Activated CD4-positive, alpha-beta T cell treated with anti-CD3 and anti-CD28 coated beads, Interleukin-2, amount 50 U/mL, for 48 hours (primary cell): ENCODE measurements around the gene FYB1.
"Not testable (repeated sequence)": the region's sequence is repeated elsewhere in the genome, so short reads cannot be mapped to it uniquely, and the experiment has no call there.

Experiments
- DNase-seq, 2 experiments: peaks; one replicate each; pipeline ENCODE4 v3.0.0-alpha.2; 2020

FYB1 gene

DNA sequence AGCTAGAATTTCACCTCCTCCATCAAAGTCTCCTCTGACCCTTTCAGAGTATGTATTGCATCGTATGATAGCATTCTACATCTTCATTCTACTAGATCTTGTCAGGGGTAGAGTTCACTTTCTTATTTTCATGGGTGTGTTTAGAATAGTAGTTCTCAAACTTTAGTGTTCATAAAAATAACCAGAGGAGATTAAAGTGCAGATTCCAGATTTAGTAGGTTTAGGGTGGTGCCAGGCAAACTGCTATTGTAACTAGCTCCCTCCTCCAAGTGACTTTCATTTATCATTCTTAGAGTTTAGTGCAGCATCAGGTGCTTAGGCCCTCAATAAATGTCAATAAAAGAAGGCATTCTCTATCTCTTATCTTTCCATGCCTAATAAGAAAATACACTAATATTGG is 7.2 kb upstream of the FYB1 start:
- no peak for DNase-seq

DNA sequence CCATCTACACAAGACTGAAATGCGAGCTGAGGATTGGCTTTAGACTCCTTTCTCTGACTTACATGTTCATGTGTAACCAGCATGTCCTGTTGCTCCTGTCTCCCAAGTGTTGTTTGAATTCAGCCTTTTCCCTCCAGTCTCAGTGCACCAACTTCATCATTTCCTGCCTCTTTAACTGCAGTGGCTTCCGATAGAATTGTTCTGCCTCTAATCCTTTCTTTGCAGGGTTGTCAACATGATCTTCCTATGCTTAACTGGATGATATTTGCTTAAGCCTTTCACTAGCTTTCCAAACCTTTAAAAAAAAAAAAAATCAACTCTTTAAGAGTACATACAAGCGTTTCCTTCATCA is 6.7 kb upstream of the FYB1 start:
- no peak for DNase-seq

DNA sequence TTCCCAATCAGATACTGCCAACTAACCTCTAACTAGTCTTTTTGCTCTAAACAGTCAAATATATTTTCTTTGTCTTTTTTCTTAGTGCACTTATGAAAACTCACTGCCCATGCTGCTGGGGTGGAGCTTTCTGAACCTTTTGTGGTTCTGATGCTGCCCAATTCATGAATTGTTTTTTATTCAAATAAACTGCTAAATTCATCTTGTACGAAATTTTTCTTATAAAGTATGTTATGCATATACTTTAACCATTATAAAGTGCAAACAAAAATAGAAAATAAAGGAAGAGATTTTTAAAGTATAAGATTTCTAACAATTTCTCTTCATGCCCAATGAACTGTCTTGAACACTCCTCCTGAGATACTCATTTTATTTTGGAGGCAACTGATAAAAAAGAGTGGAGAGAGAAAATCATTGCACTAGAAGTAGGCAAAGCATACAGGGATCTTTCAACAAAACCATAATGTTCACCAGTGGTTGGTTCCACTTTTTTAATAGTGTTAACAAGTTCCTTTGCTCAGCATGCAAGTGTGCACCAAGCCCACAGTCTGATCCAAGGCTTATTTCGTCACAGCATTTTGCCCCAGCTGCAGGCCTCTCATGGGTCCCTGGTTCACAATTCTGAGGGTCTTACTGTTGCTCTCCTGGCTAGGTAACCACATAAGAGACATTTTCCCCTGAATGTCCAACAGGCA is 6.2 kb upstream of the FYB1 start:
- no peak for DNase-seq

DNA sequence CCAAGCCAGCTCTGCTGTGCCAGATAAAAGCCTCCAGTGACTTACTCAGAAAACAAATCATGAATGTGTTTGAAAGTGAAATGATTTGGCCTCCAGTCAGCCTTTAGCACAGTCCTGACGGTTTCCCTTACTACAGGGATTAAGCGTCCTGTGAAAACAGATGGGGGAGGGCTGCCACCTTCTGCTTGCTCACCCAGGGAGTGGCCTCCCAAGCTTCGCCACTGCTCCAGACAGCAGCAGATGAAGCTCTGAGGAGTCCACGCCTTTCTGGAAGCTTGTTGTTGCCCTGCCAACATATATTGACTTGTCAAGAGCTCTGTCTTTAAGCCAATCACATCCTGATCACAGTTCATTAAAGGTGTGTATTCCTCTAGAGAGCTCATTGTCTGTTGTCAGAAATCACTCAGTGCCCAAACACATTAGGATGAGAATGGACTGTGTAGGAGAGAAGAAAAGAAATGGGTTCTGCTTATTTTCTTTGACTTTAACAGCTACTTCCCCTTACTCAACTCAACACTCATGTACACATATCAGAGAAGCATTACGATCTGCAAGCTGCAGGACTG is 4.9 kb upstream of the FYB1 start:
- no peak for DNase-seq

DNA sequence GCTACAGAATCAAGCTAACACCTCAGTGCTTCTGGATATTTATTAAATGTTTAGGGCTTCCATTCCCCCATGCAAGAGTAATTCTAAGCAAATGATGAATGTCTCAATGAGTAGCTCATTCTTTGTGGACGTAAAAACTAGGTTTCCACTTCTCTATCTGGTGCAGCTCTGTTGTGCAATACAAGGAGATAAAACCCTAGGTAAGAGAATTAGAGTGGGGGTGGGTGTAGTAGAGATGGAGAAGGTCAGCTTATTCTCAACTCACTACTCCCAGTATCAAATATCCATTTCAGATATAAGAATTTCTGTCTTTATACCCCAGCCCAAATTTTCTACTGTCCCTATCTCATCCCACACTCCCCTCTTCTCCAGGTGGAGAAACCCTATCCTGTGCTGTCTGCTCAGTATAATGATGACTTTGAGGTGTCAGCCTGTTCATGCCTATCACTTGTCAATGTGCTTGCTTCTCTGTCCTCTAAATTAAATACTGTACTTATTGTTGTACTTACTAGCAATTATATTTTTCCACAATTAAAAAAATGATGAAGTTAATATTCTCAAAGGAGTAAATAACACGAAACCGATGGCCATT is 4.3 kb upstream of the FYB1 start:
- DNase-seq = no peak

DNA sequence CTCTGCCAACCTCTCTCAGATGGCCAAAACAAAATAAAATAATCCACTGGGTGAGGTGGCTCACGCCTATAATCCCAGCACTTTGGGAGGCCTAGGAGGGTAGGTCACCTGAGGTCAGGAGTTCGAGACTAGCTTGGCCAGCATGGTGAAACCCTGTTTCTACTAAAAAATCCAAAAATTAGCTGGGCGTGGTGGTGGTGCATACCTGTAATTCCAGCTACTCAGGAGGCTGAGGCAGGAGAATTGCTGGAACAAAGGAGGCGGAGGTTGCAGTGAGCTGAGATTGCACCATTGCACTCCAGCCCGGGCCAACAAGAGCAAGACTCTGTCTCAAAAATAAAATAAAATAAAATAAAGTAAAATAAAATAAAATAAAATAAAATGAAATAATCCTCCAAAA is 2.3 kb upstream of the FYB1 start:
- DNase-seq = not testable (repeated sequence)

DNA sequence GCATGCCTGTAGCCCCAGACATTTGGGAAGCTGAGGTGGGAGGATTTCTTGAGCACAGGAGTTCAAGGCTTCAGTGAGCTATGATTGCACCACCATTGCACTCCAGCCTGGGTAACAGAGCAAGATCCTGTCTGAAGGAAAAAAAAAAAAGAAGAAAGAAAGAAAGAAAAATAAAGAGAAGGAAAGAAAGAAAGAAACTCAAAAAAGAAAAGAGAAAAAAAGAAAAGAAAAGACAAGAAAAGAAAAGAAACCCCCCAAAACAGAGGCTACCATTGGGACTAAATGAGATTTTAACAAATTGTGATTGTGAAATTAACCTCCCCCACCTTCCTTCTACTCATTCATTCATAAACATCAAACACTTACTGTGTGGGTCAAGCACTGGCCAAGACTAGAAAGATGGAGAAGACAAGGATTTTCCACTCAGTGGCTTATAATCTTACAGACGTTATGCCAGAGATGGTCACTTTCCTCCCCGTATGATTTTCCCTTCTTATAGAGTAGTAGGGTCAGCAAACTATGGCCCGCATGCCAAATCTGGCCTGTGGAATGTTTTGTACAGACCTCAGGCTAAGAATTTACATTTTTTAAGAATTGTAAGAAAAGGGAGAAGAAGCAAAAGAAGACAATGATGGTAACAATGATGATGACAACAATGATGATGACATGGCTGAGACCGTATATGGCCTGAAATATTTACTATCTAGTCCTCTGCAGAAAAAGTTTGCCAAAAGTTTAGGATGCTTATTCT is 1.1 kb upstream of the FYB1 start:
- DNase-seq = no peak

DNA sequence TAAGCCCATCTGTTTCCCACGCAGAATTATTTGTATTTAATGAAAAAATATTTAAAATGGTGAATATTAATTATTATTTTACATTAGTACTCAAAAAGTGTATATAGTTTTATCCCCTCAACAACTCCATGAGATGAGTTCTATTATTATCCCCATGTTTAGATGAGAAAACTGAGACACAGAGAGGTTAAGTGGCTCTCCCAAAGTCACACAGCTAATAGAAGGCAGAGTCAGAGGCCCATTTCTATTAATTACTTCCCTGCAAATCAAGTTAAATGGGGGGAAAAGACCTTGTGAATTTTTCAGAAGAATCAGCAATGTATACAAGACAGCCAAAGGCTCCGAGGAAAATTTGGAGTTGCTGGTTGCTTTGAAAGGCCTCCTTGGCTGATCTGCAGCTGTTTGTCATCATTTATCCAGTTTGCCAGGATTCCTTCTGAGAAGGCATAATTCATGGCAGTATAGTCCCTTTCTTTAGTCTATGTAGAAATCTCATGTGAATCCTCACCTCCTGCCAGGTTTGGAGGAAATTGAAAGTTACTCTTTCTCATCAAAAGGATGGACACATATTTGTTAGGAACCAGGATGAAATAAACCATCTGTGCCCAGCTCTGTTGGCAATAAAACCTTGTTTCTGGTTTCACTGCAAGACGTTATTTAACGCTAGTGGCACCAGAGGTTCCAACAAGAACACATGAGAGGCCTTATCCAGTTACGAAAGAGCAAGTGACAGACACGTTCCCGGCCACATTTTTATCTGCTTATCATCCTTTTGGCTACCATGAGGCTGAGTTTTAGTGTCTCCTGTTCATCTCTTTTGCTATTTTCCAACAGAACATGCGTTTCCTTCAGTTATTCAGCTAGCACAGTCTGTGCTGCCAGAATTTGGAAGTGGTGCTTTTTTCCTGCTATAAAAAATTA is 621 bp downstream of the FYB1 start:
- no peak for DNase-seq

DNA sequence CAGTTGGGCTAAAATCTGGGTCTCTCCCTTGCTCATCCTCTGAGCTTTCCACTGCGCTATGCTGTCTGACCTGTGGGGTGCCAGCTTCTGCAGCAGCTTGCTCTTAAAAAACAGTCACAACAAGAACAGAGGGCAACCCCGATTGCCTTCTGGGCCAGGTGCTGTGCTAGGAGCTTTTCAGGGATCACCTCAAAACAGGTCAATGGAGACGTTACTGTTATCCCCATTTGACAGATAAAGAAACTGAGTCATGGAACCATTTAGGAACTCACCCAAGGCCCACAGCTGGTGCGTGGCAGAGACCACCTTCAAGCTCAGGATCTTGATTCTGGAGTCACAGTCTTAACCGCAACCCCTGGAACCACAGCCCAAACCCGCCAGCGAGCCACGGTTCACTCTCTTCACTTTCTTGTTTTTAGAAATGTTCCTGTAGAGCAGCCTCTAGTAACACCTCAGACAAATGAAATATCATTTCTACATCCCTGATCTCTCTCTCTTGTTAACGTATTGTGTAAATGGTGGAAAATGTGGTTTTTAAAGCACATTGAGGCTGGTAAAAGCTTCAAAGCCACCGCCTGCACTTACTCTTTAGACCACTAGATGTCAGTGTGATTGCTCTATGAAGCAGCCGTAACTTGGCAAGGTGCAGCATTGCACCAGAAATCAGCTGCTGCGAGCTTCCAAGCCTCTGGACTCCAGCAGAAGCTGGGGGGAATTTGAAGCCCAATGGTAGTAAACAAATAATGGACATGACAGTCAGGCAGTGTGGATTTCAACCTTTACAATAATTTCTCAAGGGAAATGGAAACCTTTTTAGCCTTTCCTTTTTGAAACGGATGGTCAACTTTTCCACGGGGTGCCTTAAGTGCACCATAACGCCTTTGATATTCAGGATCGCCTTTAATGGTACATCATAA is 1.7 kb downstream of the FYB1 start:
- DNase-seq = peak; percentile 78 to 86

DNA sequence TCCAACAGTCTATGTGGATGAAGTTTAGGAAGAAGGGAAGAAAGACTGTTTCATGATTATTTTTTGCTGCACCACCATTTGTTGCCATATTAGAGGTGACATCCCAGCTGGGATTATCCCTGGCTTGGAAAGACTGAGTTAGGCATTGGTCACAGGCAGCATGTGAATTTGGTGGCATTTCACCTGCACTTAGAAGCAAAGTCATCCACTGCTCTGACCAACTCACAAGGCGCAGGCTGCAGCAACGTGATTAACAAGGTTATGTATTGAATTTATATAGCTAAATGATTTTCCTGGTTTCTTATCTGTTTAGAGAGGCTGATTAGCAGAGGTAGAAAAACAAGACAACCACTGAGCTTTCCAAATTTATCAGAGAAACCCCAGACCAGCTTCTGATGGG is 2.7 kb downstream of the FYB1 start:
- no peak for DNase-seq

DNA sequence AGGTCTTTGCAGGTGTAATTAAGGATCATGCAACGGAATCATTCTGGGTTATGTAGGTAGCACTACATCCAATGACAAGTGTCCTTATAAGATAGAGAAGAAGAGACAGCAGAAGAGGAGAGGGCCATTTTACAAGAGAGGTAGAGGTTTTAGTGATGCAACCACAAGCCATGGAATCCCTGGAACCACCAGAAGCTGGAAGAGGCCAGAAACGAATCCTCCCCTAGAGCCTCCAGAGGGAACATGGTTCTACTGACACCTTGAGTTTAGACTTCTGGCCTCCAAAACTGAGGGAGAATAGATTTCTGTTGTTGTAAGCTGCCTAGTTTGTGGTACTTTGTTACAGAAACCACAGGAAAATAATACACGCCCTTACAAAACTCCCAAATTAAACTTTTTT is 3.5 kb downstream of the FYB1 start:
- no peak for DNase-seq

DNA sequence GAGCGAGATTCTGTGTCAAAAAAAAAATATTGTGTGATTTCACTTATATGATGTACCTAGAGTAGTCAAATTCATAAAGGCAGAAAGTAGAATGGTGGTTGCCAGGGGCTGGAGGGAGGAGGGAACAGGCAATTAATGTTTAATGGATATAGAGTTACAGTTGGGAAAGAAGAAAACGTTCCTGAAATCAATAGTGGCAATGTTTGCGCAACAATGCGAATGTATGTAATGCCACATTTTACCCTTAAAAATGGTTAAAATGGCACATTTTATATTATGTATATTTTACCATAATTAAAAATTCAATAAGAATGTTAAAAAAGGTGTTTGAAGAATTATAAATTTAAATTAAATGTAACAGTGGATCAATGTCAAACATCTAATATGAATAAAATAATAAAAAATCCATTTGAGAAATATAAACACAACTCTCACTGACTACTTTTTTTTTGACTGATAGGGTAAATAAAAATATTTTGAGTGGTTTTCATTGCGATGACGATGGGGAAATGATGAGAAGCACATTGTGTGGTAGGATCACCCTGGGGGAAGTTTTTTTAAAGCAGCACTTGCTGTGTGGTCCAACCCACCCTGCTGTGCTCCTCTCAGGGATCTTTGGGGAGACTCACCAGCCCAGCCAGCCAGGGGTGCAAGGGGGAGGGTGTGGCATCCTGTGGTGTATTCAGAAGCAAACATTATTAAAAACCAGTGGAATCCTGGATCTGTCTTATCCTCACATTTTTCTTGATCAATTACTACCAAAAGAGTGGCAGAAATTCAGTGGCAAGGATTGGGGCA is 4.3 kb downstream of the FYB1 start:
- DNase-seq = no peak

DNA sequence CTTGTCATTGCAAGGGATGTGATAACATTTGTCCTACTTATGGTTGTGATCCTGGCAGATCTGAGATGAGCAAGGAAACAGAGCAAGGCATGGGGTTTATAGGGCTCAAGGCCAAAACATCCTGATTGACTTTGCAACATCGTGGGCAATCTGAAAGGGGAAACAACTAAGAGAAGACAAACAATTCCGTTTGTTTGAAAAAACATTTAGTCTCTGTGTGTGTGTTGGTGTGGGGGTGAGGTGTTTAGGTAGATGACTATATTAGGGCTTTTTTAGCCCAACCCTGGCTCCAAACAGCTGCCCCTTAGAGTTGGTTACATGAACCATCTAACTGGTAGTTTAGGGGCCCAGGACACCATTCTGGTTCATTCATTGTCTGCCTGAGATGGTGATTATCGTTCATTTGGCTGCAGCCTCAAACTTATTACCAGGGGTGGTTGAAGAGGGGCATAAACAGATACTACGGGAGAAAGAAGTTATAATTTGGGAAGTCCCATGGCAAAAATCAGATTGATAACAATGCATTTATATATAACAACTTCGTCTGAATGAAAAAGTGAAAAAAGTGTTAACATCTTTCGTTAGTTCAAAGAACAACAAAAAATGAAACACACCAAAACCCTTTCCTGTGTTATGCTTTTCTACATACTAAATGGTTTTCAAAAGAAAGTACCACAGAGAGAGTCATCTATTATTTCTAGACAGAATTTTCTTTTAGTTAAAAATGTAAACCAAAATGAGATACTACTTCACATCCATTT is 5.7 kb downstream of the FYB1 start:
- DNase-seq = no peak

DNA sequence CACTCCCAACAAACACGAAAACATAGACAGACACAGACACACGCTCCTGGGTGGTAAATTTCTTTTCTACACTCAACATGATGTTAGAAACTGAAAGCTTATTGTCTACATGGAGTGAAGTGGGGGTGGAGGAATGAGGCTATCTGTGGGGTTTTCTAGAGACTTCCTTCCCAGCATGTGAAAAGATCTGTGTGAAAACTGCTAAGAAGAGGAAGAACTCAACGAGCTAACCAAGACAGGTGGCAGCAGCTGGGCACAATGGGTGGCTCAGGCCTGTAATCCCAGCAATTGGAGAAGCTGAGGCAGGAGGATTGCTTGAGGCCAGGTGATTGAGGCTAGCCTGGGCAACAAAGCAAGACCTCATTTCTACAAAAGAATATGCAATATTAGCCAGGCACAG is 7.6 kb downstream of the FYB1 start:
- DNase-seq = peak in 1 of 2 experiments; percentile 47

DNA sequence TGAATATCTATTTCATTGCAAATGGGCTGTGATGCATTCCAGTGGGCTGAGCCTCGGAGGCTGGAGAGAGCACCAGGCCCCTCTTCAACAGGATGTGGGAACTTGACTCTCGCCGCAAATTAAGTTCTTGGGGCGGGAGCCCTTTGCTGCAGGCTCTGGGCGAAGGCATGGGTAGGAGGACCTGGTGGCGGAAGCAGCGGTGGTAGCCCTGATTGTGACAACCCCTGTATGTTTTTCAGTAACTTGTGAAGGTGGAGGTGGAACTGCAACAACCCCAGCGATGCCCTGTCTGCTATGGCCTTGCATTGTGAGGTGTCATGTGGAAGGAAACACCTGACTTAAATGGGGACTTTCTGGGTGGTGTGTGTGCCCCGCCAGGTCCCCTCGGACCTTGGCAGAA is 9.4 kb downstream of the FYB1 start:
- peak; percentile 75 to 82 for DNase-seq

DNA sequence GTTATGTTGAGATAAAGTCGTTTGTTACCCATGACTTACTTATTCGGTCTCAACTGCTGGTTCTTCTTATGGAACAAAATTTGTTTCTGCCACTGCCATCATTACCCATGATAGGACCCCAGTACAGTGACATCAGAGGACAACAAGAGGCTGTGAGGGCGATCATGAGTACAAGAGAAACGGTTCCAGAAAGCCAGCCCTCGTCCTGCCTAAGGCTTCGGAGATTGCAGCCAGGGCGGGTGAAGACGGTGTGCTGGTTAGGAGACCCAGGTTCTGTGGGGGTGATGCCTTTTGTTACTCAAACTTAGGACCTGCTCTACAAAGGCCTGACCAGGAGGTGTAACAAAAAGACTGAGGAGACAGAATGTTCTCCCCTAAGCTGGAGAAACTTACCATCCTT is 10.9 kb downstream of the FYB1 start:
- peak in 1 of 2 experiments; percentile 55 for DNase-seq

DNA sequence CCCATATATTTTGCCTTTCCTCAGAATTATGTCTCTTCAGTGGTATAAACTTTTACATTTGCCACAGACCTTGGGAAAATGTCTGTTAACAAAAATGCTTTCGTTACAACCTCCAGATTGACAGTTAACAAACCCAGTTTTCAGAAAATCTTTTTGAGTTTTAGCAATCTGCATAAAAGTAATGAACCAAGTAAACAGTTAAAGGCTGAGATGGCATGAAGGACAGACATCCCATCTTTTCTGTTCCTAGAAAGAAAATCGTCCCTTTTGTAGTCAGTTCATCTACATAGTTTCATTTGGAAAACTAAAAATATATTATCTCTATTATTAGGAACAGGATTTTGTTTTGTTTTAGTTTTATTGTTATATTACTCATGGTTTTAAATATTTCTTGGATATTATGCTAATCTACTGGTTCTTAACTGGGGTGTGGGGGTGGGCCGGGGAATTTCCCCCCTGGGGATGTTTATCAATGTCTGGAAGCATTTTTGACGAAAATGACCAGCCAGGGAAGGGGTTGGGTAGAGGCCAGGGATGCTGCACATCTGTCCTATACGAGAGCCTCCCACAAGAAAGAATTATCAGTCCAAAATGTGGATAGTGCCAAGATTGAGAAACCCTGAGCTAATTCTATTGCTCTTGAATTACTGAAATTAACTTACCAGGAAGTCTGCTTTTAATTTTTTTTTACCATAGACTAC is 11.9 kb downstream of the FYB1 start:
- DNase-seq = no peak

DNA sequence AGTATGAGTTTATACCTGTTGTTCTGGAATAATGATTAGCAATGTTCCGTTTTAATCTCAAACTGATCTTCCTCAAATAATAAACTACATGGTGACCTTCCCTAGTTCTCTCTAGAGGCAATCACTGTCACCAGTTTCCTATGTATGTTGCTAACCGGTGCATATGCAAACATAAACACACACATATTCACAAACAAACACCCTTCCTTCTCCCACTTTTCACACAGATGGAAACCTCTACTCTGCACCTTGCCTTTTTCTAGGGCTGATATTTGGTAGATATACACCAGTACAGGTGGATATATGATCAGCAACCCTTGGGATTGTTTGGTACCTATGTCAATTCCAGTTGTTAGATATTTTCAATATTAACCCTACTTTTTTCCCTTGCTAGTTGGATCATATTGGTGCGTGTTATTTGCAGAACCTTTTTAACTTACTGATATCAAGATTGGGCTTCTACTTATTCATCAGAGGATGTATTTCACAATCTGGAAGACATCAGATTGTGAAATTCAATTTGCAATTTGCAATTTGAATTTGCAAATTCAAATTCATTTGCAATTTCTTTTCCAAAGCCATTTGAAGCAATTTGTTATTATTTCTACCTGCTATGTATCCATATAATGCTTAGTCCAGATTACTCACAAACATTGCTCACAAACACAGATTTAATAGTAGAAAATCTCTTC is 12.6 kb downstream of the FYB1 start:
- DNase-seq = no peak

DNA sequence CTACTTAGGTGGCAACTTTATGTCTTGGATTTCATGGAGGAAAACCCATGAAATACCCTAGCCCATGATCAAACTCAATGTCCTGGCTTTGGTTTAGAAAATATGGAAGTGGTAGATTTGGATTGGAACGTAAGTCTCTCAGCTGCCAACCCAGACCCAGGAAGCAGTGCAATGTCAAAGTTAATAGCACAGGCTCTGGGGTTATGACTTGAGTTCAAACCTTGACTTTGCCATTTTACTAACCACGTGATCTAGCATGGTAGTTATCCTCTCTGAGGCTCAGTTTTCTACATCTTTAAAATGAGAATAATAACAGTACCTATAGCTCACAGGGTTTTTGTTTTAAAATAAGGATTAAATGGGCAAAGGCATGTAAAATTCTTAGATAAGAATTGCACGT is 13.8 kb downstream of the FYB1 start:
- no peak for DNase-seq
